Kasumi-1 (cell line): ENCODE data around the gene LUC7L3.
"Not testable (repeated sequence)": the region's sequence is repeated elsewhere in the genome, so short reads cannot be mapped to it uniquely, and the experiment has no call there.

Experiments
- DNase-seq, 2 experiments: peaks; one replicate each; lab custom pipeline; 2025; lab: John Stamatoyannopoulos, UW

LUC7L3 gene

DNA sequence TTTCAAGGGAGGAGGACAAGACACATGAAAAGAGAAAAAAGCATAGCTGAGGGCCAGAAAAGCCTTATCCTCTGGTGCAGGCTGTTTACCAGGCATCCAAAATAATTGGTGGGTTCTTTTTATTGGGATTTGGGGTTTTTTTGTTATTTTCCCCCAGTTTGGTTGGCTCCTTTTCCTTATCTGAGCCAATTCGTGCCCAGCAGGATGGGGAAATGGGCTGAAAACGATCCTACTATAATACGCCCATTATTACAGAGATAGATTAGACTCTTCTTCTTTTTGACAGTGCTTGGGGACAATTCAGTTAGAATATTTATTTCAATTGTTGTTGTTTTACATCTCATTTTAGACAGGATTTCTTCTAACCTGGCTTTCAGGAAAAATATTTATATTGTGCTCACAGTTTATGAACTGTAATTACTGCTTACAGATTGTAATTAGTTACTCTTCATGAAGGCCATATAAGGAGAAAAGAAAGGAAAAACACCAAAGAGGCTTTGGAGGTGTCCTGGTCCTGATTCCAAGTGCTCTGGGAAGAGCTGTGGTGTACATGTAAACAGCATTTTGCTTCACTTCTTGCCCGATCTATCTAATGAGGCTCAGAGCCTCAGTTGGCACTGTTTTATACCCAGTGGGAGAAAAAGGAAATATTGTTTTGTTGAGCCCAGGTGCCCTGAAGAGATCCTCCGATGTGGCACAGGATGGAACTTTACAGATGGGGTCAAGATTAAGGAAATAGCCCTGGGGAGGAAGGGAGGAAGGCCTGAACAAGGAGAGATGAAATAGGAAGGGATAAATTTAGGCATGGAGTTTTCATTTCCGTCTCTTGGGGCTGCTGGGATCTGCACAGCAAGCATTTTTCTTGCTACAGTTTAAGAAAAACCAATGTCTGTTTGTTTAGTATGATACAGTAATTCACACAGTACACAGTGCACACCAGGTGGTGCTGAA lies 11.1 kb upstream of the LUC7L3 start:
- DNase-seq: peak; percentile 66 to 70

- DNase-seq: not testable (repeated sequence)
Observed at GRCh38 chr17:50709053-50709452, 10.3 kb upstream of the LUC7L3 start.

DNA sequence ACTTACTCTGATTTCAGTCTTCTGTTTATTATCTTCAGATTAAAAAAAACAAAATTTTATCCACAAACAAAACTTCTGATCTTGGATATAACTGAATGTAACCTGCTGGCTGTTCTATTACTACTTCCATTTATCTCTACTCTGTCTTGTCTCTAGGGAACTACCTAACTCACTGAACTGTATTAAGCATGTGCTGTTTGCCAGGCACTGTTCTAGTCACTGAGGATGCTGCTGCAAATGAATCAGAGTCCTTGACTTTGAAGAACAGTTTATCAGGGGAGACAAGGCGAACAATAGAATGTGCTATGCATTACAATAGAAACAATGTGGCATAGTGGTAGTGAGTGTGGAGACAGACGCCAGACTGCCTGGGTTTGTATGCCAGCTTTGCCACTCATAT lies 9.4 kb upstream of the LUC7L3 start:
- DNase-seq: no peak

- DNase-seq: no peak
Observed at GRCh38 chr17:50710650-50711049, 8.8 kb upstream of the LUC7L3 start.

DNA sequence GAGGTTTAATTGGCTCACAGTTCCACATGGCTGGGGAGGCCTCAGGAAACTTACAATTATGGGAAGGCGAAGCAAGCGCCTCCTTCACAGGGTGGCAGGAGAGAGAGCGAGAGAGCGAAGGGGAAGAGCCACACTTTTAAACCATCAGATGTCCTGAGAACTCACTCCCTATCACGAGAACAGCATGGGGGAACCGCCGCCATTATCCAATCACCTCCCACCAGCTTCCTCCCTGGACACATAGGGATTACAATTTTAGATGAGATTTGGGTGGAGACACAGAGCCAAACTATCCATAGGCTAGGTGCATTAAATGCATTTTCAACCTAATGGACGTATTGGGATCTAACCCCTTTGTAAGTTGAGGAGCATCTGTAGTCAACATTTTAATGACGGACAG lies 6.8 kb upstream of the LUC7L3 start:
- DNase-seq: no peak

DNA sequence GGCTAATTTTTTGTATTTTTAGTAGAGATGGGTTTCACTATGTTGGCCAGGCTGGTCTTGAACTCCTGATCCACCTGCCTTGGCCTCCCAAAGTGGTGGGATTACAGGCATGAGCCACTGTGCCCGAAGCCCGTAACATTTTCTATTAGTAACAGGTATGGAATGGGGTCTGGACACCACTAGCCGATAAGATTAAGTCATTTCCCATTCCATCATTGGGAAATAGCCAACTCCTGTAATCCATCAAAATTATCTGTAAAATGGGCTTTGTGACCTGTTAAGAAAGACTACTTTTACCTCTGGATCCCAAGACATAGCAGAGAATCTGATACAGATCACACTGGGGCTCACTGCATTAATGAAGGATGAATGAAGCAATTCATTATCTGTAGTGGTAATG lies 3.9 kb upstream of the LUC7L3 start:
- DNase-seq: no peak

- DNase-seq: peak in 1 of 2 experiments; percentile 60
Observed at GRCh38 chr17:50719924-50720794, 756 bp downstream of the LUC7L3 start.

DNA sequence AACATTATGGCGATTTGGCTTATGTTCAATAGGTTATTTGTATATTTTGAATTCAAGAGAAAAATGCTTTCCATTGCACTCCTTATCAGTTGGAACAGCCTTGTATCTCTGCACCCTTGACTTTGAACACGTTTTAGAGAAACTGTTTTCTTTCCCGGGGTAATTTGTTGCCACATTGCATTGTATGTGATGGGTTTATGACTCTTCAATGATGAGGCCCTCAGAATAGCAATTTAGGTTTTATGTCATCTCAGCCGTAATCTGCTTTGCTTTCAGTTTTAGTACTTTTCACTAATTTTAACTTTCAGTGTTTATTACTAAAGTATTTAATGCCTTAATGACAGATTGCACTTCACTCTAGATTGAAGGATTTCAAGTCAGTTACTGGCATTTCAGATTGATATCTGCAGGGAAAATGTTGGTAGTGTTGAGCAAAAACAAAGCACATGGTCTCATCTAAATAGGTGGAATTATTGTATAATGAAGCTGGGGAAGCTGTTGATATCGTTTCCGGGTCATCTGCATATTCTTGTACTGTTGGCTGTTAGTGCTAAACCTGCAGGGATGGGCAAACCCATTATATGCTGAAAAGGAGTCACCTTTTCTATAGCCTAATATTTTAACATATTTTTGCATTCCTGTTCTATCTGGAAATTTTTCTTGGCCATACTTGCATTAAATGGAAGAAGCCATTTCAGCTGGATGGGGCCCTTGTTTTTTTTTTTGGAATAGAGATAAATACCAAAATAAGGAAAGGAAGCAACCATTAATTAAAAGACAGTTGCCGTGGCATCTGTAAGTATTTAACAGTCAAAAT lies 2.0 kb downstream of the LUC7L3 start:
- DNase-seq: peak; percentile 22 to 55

GRCh38 chr17:50722746-50723145 lies 3.3 kb downstream of the LUC7L3 start:
- DNase-seq: no peak

GRCh38 chr17:50724622-50725021 lies 5.2 kb downstream of the LUC7L3 start:
- DNase-seq: not testable (repeated sequence)

- DNase-seq: no peak
Observed at GRCh38 chr17:50725769-50726655, 6.6 kb downstream of the LUC7L3 start.

GRCh38 chr17:50728112-50728429 lies 8.7 kb downstream of the LUC7L3 start:
- no peak for DNase-seq

DNA sequence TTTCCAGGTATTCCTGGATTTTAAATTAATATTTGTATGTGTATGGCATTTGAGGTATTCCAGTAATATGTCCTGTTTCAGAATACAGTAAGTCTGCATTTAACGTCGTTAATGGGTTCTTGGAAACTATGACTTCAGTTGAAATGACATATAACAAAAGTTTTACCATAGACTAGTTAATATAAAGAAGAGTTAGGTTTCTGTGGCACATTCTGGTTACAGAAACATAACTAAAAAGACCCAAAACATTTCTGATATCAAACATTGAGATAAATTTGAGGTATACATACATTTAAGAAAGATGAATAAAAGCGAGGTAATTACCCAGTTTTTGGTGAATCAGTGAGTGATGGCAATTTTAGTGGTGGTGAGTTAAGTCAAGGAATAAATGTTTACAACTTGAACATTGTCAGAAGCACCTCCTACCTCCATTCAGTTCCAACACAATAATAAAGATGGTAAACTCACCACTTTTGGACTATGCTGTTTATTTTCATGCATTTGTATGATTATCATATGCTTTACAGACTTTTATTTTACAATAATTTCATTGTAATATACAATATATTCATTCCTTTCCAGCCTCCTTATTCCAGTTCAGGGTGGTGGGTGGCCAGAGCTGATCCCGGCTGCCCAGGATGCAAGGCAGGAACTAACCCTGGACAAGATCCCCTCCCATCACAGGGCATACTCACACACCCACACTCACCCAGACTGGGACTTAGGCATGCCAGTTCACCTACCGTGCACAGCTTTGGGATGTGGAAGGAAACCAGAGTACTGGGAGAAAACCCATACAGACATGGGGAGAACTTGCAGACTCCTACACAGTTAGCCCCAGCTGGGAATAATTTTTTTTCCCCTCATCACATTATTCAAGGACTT lies 9.7 kb downstream of the LUC7L3 start:
- no peak for DNase-seq

GRCh38 chr17:50731575-50732460 lies 12.4 kb downstream of the LUC7L3 start:
- no peak for DNase-seq

GRCh38 chr17:50735287-50735686 lies 15.9 kb downstream of the LUC7L3 start:
- no peak for DNase-seq

DNA sequence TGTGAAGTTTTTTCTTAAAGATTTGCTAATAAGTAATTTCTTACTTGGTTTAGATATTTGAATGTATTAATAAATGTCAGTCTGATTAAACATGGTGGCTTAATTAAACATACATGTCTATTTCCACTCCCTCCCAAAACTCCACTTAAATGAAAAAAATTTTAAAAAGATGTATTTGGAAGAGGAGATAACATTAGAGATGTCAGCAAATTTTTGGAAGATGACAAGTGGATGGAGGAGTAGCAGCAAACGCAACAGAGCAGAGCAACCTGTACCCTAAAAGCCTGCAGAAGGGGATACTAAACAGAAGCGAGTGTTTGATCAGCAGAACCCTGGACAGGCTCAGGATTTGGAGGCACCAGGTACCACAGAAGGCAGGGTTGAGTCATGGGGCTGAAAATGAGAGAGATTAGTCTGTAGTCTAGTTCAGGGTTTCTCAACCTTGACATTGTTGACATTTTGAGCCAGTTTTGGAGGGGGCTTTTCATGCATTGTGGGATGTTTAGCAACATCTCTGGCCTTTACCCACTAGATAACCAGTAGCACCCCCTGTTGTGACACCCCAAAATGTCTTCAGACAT lies 17.8 kb downstream of the LUC7L3 start:
- DNase-seq: no peak

GRCh38 chr17:50739098-50739497 lies 19.7 kb downstream of the LUC7L3 start:
- DNase-seq: no peak

- no peak for DNase-seq
Observed at GRCh38 chr17:50745631-50746030, 26.2 kb downstream of the LUC7L3 start.

- no peak for DNase-seq
Observed at GRCh38 chr17:50749245-50749644, 29.8 kb downstream of the LUC7L3 start.
